Osteoblast (primary cell): ENCODE measurements around the gene MEPCE. TPM values are rescaled to one million over a fixed set of nuclear protein-coding genes. Genes with fewer than 3 reads are reported as not detected.

ENCODE experiments used
- DNase-seq: peaks from one replicate; pipeline ENCODE4 v3.0.0; 2011; ENCODE audit warnings: low spot score, mixed read lengths; ENCODE audit not compliant: insufficient read length; ENCODE audit errors: missing footprints
- H2AFZ ChIP-seq: 2 replicates; pipeline ENCODE4 v1.6.0; 2011; ENCODE audit warnings: mild to moderate bottlenecking, low read length
- H3K27ac ChIP-seq: 2 replicates; pipeline ENCODE4 v1.5.1; 2011; ENCODE audit warnings: mild to moderate bottlenecking, low read depth, low read length, moderate library complexity
- H3K27me3 ChIP-seq: 2 replicates; pipeline ENCODE4 v1.6.0; 2012; ENCODE audit warnings: mild to moderate bottlenecking, control low read depth, inconsistent platforms, low read length, moderate library complexity; ENCODE audit not compliant: insufficient read depth
- H3K36me3 ChIP-seq: 2 replicates; pipeline ENCODE4 v1.5.1; 2011; ENCODE audit warnings: mild to moderate bottlenecking, low read length, control low read depth, moderate library complexity; ENCODE audit not compliant: insufficient read depth
- H3K4me1 ChIP-seq: 2 replicates; pipeline ENCODE4 v1.5.1; 2011; ENCODE audit warnings: mild to moderate bottlenecking, low read length, control low read depth, moderate library complexity; ENCODE audit not compliant: insufficient read depth
- H3K4me2 ChIP-seq: 2 replicates; pipeline ENCODE4 v1.6.0; 2011; ENCODE audit warnings: mild to moderate bottlenecking, low read length; ENCODE audit not compliant: insufficient read depth
- H3K4me3 ChIP-seq: fragments of 200-600 bp; sonication (generic); 3 replicates; pipeline ENCODE4 v1.5.1; 2012; ENCODE audit warnings: mild to moderate bottlenecking, low read length, inconsistent platforms; ENCODE audit not compliant: insufficient read depth
- H3K79me2 ChIP-seq: 2 replicates; pipeline ENCODE4 v1.6.0; 2012; ENCODE audit warnings: mild to moderate bottlenecking, low read length, control low read depth, inconsistent platforms; ENCODE audit not compliant: insufficient read depth
- H3K9me3 ChIP-seq: 2 replicates; pipeline ENCODE4 v1.5.1; 2011; ENCODE audit warnings: low read depth, low read length, control low read depth
- H4K20me1 ChIP-seq: 2 replicates; pipeline ENCODE4 v1.6.0; 2012; ENCODE audit warnings: mild to moderate bottlenecking, low read length, control low read depth; ENCODE audit not compliant: insufficient read depth
- CTCF ChIP-seq: IDR thresholded peaks from 2 replicates; pipeline ENCODE4 v1.5.1; 2011; ENCODE audit warnings: mild to moderate bottlenecking, low read depth, low read length, moderate library complexity; ENCODE audit errors: extremely low read depth
- total RNA-seq: library from RNA; depleted of rRNA; stranded (reverse); fragments of >200 nt; gene quantifications from 2 replicates; pipeline ENCODE4 v1.2.3, GENCODE V29; 2012

MEPCE gene
- total RNA-seq, 1 donor = 29.7 TPM

- Histone ChIP-seq H3K4me3 (no peak overlapping the region), H3K36me3 (peaks cover 5% of the 10 kb centered on the region), H3K27me3 (no peaks in the 10 kb centered on the region), H4K20me1 (peaks cover 8% of the 10 kb centered on the region), H3K4me1 (peaks cover 2% of the 10 kb centered on the region), H3K27ac (no peak overlapping the region), H3K9me3 (no peaks in the 10 kb centered on the region), H2AFZ (no peak overlapping the region), H3K79me2 (peaks cover 14% of the 10 kb centered on the region), H3K4me2 (no peak overlapping the region)
- TF ChIP-seq CTCF = no peak
- peak; percentile 49 for DNase-seq
Observed at GRCh38 chr7:100467638-100468373, 38.2 kb downstream of the MEPCE start.

GRCh38 chr7:100469227-100470044 is 39.8 kb downstream of the MEPCE start:
- peaks cover 7% of the 10 kb centered on the region for H3K4me1 ChIP-seq
- H2AFZ ChIP-seq = no peak overlapping the region
- peak; percentile 99 for DNase-seq
- H3K4me3 ChIP-seq = no peak overlapping the region
- H3K36me3 ChIP-seq = peaks cover 12% of the 10 kb centered on the region
- peaks cover 14% of the 10 kb centered on the region for H4K20me1 ChIP-seq
- peak; percentile 86 for TF ChIP-seq CTCF
- H3K27me3 ChIP-seq = no peaks in the 10 kb centered on the region
- H3K9me3 ChIP-seq = no peaks in the 10 kb centered on the region
- H3K4me2 ChIP-seq = no peak overlapping the region
- H3K79me2 ChIP-seq = peaks cover 22% of the 10 kb centered on the region
- no peak overlapping the region for H3K27ac ChIP-seq

DNA sequence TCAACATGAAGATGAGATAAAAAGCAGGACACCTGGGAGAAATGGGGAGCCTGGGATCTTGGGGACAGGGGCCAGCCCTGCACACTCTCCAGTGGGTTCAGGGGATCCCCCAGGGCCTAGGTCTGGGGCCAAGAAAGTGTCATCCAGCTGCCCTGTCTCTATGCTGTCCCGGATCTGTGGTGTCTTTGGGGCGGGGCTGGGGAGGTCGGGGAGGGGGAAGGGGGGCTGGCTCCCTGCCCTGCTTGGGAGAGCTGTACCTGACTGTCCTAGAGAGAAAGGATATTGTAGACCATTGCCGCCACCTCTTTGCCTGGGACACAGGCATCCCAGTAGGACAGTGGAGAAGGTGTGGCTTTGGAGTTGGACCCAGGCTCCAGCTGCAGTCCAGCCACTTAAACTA is 41.4 kb downstream of the MEPCE start:
- peaks cover 38% of the 10 kb centered on the region for H3K79me2 ChIP-seq
- H3K9me3 ChIP-seq = no peaks in the 10 kb centered on the region
- no peak for TF ChIP-seq CTCF
- H2AFZ ChIP-seq = no peak overlapping the region
- H3K27me3 ChIP-seq = no peaks in the 10 kb centered on the region
- H3K4me1 ChIP-seq = peaks cover 12% of the 10 kb centered on the region
- H3K4me2 ChIP-seq = no peak overlapping the region
- peaks cover 25% of the 10 kb centered on the region for H4K20me1 ChIP-seq
- no peak overlapping the region for H3K27ac ChIP-seq
- H3K4me3 ChIP-seq = no peak overlapping the region
- peaks cover 12% of the 10 kb centered on the region for H3K36me3 ChIP-seq
- DNase-seq = peak; percentile 49

DNA sequence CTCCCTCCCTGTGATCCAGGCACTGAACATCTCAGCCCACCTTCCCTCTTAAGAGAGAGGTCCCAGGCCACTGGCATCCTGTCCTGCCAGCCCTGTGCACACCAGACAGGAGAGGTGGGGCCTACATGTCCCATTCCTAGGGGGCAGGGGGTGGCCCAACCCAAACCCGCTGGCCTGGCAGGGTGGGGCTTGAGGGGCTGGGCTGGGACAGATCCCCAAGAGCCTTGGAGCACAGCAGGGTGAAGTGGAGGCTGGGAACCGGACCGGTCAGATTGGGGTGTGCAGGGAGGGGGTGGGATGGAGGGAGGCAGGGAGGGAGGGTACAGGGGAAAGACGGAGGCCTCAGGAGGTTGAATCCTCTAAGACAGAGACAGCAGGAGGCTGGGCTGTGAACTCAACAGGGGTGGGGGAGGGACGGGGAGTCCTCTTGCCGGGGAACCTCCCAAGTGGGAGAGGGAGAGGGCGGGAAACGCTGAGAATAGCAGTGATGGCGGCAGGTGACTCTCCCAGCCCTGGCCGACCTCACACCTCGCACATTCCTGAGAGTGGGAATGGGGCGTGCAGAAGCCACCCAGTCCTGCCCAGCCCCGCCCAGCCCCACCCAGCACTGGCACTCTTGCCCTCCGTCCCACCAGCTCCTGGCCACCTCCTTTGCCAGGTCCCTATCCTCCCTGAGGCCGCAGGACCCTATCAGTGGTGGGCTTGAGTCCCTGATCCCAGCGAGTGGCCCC is 42.7 kb downstream of the MEPCE start:
- H3K27me3 ChIP-seq = no peaks in the 10 kb centered on the region
- H3K27ac ChIP-seq = no peak overlapping the region
- peaks cover 21% of the 10 kb centered on the region for H3K4me1 ChIP-seq
- H4K20me1 ChIP-seq = peaks cover 37% of the 10 kb centered on the region
- H2AFZ ChIP-seq = no peak overlapping the region
- H3K36me3 ChIP-seq = peaks cover 17% of the 10 kb centered on the region
- no peak for DNase-seq
- no peak for TF ChIP-seq CTCF
- no peak overlapping the region for H3K4me2 ChIP-seq
- no peaks in the 10 kb centered on the region for H3K9me3 ChIP-seq
- H3K79me2 ChIP-seq = peaks cover 50% of the 10 kb centered on the region
- H3K4me3 ChIP-seq = no peak overlapping the region
